ENCODE data around the gene QTRT2.

The QTRT2 gene

DNA sequence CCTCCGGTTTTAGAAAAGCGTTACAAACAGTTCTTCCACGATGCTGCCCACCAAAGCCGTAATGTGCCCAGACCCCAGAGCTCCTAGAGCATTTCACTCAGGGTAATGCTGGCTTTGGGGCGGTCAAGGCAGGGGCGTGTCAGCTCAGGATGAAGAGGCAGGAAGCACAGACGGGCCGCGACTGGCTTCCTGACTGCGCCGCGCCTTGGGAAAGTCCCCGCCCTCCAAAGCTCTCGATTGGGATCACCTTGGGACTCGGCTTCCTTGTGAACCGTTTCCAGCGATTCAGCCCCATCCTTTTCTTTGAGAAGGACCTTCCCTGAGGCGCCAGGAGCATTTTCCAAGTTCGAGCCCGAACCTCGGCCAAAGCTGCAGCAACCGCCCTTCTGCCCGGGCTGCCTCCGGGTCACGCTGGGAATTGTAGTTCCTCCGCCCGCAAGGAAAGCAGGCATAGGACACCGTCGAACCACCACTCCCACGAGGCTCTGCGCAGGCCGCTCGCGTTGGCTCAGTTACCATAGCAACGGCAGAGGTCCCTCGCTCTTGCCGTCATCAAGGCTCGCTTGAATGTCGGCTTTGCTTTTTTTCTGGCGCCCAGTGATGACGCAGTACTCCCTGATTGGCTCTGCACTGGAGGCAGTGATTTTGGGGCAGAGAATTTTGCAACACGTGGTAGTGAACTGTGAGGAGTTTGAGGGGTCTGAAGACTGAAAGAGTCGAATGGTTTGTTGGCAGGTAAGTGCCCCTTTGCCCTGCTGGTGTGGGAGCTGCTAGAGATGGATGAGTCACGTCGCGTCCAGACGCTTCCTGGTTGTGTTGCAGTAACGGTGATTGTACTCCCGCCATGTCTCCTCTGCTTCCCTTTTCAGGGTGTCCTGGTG, at the start of gene QTRT2, which contains the start of gene CCDC191:
TSS of gene QTRT2 (plus strand) at position 608 of the 881 bp plus-strand sequence. CDS start 8,521 bp downstream, outside the sequence.
TSS of gene CCDC191 (minus strand) at position 397 of the 881 bp plus-strand sequence. CDS start at position 337, 60 bp downstream.
- DNase-seq: peak; percentile 97

DNA sequence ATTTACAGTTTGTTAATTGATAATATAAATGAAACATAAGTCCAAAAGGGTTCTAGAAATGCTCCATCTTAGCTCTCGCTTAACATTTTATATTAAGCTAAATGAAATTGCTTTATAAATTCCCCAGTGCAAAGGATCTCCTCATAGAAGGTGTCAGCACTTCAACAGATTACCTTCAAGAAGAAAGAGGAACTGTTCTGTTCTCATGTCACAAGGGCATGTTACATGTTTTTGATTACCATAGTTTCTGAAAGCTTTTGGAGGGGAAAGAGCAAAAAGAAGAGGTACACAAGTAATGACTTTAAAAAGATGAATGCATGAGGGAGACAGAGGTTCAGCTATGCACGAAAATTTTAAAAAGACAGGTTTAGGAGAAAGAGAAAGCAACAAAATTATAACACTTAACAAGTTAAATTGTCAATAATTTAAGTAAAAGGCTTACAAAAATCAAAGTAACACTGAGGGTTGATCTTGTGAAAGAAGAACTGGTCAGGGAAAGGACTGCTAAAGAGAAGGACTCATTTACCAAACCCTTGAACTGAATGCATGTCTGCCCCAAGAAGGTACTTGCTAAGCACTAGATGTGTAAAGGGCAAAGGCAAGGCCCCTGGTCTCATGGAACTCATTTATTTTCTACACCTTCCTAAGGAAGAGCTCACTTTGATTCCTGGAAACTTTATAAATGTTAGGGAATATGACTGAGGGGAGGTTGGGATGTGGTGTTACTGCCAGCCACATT, 45.3 kb upstream of the QTRT2 start:
- no peak for DNase-seq

DNA sequence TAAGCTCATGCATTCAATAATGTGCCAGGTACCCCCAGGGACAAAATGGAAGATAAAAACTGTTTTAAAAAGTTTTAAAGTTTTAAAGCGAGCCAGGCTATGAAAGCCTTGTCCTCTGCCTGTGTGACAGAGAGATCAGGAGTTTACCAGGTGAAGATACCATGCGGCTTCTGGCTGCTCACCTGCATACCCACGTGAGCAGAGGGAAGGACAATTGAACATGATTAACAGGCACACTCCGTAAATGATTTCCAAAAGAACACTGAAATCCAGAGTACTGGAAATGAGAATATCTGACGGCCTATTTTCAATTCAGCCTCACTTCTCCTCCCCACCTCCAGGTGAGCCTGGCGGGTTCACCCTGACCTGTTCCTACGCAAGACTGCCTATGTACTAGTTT, 42.3 kb upstream of the QTRT2 start:
- DNase-seq: no peak

DNA sequence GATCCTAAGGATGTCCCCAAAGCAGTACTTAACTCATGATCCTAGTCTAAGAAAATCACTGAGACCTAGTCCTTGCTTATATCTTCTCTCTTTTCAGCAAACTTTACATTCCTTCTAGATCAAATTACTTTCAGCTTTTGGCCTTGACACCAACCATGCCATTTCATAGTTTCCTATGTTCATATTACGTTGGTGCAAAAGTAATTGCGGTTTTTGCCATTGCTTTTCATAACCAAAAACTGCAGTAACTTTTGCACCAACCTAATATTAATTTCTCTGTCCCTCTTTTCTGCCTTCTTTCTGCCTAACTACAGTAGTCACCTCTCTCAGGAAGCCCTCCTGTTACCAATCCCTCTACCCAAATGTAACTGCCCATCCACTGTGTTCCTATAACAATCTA, 37.1 kb upstream of the QTRT2 start:
- no peak for DNase-seq

DNA sequence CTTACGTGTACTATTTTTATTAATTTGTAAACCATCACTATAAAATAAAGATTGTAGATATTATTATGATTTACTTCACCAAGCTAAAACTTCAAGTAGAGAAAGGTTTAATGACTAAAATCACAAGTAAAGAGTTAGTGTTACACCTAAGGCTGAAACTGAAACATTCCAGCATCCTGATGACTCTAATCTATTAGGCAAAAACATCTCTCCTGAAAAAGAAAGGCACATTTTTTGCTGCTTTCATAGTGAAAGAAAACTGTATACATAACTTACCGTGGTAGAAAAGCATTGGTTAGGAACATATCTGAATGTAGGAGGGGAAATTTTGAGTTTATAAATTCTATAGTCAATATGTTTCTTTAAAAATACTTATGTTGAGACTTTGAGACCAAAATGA, 35.6 kb upstream of the QTRT2 start:
- DNase-seq: no peak

DNA sequence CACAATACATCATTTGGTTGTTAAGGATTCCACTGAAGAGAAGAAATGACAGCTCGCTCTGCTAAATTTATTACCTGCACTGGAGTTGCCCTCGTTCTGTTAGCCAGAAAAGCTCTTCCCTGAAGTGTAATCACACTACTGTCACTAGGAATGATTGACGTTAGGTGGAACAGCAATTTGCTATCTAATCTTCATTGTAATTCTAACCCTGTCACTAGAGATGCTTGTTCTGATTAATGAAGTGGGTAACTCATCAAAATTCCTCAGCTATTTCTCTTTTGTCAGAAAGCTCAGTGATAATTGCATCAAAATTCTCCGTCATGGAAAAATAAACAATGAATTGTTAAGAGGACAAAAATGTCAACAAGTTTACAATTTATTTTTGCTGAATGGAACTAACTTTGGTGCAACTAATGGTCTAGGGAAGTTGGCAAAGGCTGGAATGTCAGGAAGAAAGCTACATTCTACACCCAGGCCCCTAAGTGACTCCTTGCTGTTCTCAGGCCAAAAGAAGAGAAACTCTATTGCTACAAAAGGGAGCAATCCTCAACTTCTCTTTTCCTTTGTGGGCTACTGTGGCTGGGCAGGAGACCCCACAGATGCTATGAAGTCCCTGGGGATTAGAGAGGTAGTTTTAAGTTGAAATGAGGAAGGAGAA, 34.3 kb upstream of the QTRT2 start:
- no peak for DNase-seq

DNA sequence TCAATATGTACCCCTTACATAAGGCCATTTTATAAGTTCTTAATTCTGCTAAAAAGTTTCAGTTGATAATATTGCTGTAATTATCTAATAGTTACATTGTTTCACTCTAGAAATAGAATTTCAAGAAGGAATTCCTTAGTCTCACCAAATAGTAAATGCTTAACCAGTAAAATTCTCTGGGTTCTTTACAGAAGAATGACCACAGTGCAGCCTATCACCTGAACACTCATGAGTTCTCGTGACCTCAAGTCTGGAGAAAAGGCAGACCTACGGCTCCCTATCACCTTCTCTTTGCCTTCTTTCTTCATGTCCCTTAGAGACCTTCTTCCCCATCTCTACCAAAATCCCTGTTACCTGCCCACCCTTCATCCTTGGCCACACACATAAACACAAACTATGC, 31.1 kb upstream of the QTRT2 start:
- no peak for DNase-seq

DNA sequence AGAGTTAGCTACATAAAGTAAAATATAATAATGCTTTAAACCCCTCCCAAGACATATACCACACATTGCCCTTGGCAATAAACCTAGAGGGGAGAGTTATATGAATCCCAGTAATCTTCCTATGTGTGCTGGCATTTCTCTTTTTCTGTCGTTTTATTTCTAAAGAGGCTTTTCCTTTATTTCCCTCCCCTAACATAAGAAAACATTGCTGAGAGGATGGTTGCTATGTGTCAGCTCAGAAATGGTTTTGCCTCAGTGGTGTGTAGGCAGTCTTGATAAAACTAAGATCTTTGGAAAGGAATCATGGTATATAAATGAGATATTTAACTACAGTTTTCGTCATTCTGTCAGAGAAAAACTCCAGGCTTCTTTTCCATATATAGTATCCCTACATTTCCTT, 30.2 kb upstream of the QTRT2 start:
- DNase-seq: no peak

DNA sequence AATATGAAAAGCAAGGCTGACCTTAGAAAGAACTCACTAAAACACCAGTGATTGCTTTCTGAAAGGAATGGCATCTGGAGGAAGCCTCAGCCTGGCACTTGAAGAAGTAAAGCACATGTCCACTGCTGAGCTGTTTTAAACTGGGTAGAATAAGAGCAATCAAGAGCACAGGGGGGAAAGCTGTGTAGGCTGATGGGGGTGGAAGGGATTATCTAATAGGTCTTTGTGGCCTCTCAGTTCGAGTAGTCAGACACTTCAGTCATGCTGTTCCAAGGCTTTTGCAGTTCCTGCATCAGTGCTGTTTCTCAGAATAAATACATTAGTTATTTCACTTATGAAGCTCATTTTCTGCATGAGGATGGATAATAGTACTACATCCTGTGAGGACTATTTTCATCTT, 22.8 kb upstream of the QTRT2 start:
- DNase-seq: no peak

DNA sequence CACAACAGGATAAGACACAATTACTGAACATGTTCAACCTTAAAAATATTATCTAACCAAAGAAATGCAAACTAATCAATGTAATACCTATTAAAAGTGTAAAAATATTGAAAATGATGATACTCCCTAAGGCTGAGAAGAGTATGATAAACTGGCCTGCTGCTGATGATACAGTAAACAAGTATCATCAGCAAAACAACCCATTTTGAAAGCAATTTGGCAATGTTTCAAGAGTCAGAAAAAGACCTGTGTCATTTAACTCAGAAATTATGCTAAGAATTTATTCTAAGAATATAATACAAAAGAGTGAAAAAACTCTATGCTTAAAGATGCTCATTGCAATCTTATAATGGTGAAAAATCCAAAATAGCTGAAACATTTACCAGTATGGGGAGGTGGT, 22.3 kb upstream of the QTRT2 start:
- DNase-seq: no peak

DNA sequence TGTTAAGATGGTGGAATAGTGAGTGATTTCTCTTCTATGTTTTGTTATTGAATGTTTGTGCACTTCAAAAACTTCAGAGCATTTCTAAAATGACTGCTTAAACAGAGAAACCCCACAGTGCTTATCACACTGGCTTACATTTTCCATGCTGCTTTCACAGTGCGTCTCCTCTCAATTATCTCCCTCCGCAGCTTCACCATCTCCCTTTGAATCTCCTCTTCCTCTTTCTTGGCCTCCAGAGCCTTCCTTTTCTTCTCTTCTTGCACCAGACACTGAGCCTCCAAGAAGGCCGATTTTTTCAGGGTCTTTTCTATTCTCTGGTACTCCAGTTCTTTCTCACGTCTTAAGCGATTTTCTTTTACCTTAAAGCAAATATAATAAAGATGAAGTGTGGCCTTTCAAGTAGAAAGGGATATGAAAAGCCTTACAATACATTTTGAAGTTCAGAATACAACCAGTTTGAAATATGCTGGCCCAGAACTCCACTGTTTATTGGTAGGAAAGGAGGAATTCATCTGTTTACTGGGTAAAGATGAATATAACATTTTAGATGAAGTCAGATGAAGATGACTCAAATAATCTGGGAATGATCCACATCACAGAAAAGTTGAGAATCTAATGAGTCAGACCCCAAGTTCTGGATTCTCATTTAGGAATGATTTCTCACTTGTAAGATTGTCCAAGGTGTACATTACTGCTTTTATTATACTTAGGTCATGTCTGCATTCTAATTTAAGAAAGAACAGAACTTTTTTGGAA, 21.6 kb upstream of the QTRT2 start:
- no peak for DNase-seq

DNA sequence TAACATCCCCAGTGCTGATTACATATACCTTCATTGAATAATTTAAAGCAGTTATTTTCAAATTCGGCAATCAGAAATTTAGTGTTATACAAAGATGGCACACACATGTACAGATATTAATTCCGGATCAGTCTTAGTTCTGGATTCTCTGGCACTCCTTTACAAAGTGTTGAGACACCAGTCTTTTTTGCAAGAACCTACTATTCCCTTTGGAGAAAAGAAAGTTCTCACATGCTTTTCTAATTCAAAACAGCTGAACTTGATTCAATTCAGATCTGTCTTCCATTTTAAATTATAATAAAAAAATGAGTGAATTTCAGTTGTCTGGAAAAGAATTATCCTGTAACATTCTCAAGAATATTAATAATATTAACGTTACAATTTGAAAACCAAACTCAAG, 20.6 kb upstream of the QTRT2 start:
- DNase-seq: no peak

DNA sequence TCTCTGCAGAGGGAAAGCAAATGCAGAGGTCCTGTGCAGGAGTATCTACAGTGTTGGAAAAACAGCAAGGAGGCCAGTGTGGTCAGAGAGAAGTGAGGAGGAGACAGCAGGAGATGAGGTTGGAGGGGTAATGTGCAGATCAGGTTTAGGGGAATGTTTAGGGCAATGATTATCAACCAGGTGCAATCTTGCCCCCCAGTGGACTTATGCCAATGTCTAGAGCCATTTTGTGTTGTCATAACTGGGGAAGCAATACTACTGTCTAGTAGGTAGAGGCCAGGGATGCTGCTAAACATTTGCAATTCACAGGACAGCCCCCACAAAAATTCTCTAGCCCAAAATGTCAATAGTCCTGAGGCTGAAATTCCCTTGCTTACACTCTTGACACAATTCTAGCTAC, 13.3 kb upstream of the QTRT2 start:
- DNase-seq: no peak

DNA sequence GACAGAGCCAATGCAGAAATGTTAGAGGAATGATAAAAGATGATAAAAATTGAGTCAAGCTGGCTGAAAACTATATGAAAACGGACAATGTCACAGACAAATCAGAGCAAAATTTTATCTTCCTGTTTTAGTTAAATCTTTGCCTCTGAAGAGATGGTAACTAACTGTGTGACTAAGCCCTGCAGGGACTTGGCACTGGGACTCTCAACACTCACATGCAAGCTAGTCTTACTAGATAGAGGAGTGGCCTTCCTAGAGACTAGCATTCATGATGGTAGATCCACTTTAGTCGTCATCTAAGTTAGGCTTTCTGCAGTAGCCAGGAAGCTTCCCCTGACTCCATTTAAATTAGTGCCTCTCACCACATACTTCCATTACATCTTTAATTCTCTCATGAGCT, 4.3 kb upstream of the QTRT2 start:
- DNase-seq: no peak

DNA sequence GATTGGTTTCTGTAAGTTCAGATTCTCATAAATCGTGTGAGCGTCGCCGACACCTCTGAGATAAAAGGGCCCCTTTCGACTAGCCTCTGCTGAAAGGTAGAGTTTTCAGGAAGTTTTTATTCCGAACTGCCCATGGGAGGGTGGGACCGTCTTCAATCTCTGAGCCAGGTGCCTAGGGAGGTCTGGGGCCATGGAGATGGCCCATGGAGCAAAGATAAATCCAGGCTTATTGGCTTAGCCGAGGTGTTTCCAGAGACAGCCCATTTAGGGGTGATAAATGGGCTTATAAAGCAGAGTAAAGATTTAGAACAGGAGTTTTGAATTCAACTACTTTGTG, 442 bp downstream of the QTRT2 start:
- DNase-seq: no peak

DNA sequence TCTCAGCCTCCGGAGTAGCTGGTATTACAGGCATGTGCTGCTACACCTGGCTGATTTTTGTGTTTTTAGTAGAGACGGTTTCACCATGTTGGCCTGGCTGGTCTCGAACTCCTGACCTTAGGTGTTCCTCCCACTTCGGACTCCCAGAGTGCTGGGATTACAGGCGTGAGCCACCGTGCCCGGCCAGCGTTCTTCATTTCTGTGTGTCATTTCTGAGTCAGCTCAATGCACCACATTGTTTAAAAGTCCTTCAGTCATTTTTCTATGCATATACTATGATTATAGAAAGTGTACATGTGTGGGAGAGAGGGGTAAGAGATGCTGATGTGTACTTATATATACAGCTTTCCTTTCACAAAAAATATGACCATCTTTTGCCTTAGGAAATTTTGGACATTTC, 2.1 kb downstream of the QTRT2 start:
- DNase-seq: no peak

DNA sequence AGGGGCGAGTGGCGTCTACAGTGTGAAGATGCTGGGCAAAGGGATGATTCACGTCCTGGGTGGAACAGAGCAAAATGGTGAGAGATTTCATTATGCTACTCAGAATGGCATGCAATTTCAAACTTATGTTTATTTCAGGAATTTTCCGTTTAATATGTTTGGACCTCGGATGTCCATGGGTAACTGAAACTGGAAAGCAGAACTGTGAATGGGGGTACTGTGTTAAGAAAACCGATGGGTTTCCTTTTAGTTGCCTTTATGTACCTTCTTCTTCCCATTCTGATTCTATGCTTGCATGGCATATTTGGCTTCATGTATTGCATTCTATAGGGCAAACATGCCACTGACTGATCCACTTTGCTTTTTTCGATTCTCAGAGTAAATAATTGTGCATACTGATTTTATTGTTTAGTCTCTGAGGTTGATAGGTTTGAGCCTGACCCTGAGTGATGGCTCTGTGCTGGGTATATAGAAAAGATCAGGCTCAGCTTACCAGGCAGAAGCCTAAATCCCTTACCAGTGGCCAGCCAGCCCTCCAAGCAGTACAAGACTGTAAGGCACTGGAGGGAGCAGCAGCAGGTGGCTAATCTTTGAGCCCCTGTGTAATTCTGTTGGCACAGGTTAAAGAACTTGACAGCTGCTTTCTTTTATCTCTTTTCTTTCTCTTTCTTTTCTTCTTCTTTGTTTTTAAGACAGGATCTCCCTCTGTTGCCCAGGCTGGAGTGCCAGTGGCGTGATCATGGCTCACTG, 4.5 kb downstream of the QTRT2 start:
- DNase-seq: no peak

DNA sequence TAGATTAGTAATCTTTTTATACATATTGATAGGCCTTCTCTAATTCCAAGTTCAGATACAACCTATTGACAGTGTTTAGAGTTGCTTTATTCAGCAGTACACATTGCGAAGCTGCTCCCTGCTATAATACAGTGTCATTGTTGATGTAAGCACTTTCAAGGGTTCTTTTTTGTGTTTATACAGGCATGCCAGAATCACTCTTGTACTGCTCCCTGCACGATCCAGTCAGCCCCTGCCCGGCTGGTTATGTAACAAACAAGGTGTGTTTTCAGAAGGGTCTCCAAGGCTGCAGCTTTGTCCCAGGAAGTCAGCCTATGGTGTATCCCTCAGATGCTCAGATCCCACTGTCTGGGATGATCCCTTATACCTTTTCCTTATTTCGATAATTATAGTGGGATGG, 11.3 kb downstream of the QTRT2 start:
- DNase-seq: no peak

DNA sequence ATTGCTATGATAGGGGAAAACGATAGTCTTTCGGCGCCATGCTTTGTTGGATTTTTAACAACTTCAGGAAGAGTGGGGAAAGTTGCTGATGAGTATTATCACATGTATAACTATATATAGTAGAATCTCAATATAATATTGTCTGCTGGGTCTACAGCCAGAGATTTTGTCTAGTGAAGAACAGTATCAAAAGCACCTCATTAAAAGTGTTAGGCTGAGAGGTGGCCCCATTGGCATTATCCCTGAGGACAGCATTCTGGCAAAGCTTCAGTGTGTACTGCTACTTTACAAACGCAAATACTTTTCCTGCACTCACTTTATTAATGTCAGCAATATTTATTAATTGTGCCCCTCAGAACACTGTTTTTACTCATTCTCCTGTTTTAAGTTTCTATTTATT, 11.8 kb downstream of the QTRT2 start:
- DNase-seq: no peak

DNA sequence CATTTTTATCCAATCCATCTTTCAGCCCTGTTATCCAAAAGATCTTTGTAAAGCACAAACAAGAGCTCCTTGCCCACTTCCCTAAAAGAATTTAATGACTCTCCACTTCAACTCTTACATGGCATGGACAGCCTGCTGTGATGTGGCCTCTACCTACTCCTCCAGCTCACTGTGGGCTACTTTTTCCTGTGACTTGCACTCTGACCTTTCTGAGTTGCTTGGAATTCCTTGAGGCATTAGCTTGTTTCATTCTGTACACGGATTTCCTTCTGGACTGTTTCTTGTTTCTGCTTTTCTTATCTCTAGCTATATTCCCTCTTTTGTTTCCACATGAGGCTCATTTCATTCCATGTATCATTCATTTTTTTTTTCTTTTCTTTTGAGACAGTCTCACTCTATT, 15.2 kb downstream of the QTRT2 start:
- no peak for DNase-seq

DNA sequence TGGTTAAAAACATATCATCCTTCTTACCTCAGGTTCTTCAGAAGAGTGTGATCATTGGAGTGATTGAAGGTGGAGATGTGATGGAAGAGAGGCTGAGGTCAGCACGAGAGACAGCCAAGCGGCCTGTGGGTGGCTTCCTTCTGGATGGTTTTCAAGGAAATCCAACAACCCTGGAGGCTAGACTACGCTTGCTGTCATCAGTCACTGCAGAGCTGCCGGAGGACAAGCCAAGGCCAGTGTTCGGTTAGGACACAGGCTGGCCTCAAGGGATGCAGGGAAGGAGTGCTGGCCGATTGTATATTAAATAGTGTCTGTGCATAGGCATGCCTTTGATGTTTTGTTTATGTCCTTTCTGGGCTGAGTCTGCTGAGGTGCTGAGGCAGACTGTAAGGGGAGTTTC, 20.2 kb downstream of the QTRT2 start:
- no peak for DNase-seq

DNA sequence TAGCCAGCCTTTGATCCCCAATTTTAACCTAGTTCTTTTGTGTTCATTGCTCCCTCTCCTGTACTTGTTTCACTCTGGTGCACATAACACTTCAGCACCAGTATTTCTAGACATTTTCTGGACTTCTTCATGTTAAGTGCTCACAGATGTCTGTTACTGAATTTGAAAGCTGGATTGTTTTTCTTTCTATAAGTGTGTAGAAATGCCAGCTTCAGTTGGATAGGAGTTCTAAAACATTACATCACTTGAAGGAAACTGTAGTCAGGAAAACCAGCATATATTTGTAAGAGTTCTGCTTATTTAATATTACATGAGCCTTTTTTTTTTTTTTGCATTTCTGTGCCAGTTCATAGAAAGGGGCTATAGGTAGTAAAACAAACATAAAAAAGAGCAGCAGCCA, 21.6 kb downstream of the QTRT2 start:
- DNase-seq: no peak

Measured in activated CD4-positive, alpha-beta T cell treated with anti-CD3 and anti-CD28 coated beads for 1 hour (primary cell).